Erythroblast (primary cell): ENCODE measurements around the gene TOGARAM1.

Experiments used
- GATA1 ChIP-seq: IDR thresholded peaks from 2 replicates; pipeline ENCODE4 v1.6.1; 2011; ENCODE audit warnings: low read depth, mild to moderate bottlenecking, control low read depth, low read length, moderate library complexity
- POLR2A ChIP-seq: IDR thresholded peaks from 2 replicates; pipeline ENCODE4 v1.6.1; 2011; ENCODE audit warnings: mild to moderate bottlenecking, low read length

- TF ChIP-seq GATA1 (no peak), POLR2A (no peak)
These were observed 17.3 kb downstream of the TOGARAM1 start for GRCh38 chr14:44979273-44979672.
